ENCODE results near the gene MR1.

DNA sequence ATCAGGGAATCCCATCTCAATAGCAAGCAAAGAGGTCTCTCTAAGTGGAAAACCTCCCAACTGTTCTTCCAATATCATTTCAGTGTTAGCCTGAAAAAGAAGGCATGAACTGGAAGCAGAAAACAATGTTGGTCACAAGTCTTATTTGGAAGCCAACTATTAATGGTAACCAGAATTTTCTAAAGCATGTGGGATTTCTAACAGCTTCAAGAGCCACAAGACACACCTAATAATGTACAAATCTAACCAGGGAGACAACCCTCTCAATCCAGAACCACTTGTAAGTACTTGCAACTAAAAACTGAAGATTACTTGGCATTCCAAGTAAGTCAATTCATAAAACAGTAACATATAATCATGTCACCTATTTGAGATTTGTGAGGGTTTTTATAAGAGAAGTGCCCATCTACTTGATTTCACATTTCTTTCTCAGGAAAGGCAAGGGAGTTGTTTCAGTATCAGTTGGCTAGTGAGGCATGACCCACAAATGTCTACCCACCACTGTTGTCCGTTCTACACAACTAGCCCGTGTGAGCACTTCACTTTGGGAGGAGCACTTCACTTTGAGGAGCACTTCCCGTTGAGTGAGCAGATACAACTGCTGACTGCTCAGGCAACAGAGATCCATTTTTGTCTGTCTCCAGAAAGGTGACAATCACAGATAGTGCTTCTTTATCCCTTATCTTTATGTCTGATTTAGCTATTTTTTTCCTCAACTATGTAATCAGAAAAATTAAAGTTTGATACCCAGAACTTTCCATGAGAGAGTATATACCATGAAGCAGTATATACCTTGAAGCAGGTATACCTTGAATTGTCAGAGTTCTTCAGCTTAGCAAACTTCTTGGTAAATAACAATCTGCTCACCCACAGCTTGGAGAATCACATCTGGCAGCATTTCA lies 22.2 kb upstream of the MR1 start:
- TF ChIP-seq, protein P1, sequence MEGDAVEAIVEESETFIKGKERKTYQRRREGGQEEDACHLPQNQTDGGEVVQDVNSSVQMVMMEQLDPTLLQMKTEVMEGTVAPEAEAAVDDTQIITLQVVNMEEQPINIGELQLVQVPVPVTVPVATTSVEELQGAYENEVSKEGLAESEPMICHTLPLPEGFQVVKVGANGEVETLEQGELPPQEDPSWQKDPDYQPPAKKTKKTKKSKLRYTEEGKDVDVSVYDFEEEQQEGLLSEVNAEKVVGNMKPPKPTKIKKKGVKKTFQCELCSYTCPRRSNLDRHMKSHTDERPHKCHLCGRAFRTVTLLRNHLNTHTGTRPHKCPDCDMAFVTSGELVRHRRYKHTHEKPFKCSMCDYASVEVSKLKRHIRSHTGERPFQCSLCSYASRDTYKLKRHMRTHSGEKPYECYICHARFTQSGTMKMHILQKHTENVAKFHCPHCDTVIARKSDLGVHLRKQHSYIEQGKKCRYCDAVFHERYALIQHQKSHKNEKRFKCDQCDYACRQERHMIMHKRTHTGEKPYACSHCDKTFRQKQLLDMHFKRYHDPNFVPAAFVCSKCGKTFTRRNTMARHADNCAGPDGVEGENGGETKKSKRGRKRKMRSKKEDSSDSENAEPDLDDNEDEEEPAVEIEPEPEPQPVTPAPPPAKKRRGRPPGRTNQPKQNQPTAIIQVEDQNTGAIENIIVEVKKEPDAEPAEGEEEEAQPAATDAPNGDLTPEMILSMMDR (IDR thresholded peaks at IDR 0.05), result no peak
- TF ChIP-seq POLR2A (IDR thresholded peaks at IDR 0.05), result no peak

Data from testis (tissue), 2 donors.